Activated CD8-positive, alpha-beta memory T cell treated with anti-CD3 and anti-CD28 coated beads for 1 hour (primary cell): Measurements from ENCODE around the gene DPP6.

Experiments used
- DNase-seq, 2 donors: peaks; one replicate each; pipeline ENCODE4 v3.0.0-alpha.2; 2020; ENCODE audit warnings: low read depth in 1 of 2; ENCODE audit errors: extremely low read depth in 1 of 2

The DPP6 gene

DNA sequence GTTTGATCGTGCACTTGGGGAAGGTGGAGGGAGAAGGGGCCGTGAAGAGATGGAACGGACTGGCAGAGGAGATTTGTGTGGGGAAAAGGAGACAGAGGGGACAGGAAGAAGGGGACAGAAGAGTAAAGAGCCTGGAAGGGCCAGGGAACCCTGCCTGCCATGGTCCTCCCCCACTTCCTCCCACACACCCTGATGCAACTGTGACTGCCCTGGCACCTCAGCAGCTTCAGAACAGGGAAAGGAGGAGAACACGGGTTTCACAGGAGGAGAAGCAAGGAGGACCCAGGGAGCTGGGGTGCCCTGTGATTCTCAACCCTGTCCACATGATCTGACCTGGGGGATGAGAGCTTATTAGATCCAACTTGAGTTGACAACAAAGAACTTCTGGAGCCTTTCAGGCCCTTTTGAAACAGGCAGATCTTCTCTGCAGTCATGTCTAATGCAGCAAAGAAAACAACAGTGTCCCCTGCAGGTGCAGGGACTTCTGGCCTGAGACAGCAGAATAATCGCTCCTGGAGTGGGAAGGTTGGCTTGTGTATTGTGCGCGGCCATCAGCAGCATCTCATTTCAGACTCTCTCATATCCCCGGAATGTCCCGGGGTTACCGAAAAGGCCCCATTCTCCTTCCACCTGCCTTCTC lies 529.2 kb downstream of the DPP6 start:
- DNase-seq: no peak

DNA sequence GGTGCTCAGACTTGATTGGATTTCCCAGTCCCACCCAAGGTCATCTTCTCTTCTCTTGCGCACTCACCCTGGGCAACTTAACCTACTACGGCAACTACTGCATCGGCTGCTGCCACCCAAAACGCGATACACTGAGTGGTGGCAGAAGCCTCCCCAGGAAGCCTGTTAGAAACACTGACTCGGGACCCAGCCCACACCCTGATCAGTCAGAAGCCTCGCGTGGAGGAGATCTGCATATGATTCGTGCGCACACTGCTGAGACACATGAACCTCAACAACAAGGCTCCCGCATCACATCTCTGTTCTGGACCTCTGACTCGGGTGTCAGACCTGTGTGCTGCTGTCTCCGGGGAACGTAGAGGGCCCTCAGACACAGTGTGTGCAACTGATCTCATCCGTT lies 531.3 kb downstream of the DPP6 start:
- DNase-seq: no peak

- no peak for DNase-seq
Observed at GRCh38 chr7:154584352-154585252, 532.4 kb downstream of the DPP6 start.

GRCh38 chr7:154587792-154588191 lies 535.6 kb downstream of the DPP6 start:
- no peak for DNase-seq

- no peak for DNase-seq
Observed at GRCh38 chr7:154591544-154591943, 539.3 kb downstream of the DPP6 start.

GRCh38 chr7:154592388-154592787 lies 540.2 kb downstream of the DPP6 start:
- DNase-seq: no peak

GRCh38 chr7:154598396-154598795 lies 546.2 kb downstream of the DPP6 start:
- no peak for DNase-seq

- no peak for DNase-seq
Observed at GRCh38 chr7:154598864-154599263, 546.7 kb downstream of the DPP6 start.

DNA sequence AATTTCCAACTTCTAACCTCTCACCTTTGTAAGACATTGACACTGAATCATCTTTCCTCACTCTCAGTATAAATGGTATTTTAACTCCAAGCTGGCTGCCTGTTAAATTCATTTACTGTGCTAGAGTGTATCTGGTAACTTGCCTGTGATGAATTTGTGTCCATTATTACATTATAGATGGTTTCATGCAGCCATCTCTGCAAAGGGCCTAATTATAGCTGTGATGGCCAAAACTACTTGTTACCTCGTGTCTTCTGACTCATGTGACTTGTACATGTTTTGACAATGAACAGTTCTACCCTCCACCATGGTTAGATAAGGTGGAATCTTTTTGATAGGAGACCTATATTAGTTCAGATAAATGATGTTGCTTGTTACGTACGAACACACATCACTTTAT lies 558.7 kb downstream of the DPP6 start:
- DNase-seq: no peak

- no peak for DNase-seq
Observed at GRCh38 chr7:154613811-154614210, 561.6 kb downstream of the DPP6 start.

DNA sequence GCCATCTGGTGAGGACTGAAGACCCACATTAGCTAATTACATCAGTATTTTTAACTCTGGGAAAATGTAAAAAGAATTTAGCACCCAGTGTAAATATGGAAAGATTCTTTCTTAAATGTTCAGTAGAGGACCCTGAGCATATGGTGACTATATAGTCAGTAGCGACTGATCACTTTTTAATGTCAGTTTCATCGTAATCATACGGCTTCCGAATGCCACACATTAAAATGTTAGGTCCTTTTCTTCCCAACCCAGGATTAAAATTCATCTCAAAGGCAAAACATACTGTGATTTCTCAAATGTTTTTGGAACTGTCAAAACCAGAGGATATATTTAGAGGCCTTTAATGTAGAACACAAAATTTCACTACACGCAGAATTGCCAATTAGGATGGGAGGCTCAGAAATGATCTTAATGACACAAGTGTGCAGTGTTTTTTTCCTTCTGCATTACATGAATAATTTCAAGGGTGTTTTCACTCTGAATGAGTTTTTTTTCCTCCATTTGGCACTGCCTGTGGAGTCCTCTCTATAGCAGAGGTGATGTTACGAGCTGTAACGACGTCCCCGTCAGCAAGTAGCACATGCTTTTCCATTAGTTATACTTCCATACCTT lies 568.0 kb downstream of the DPP6 start:
- no peak for DNase-seq

DNA sequence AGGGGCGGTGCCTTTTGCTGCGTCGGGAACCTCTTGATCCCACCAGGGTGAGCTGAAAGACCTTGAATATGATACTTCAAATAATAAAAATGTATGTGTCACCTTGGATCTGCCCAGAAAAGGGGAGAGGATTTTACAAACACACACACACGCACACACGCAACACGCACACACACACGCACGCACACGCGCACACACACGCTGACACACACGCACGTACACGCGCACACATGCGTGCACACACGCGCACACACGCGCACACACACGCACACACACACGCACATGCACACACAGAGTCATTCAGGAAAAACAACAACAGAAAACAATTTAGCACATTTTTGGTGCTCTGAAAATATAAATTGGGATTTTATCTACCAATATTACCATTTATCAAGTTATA lies 571.2 kb downstream of the DPP6 start:
- DNase-seq: no peak

GRCh38 chr7:154627646-154628290 lies 575.6 kb downstream of the DPP6 start:
- no peak for DNase-seq

DNA sequence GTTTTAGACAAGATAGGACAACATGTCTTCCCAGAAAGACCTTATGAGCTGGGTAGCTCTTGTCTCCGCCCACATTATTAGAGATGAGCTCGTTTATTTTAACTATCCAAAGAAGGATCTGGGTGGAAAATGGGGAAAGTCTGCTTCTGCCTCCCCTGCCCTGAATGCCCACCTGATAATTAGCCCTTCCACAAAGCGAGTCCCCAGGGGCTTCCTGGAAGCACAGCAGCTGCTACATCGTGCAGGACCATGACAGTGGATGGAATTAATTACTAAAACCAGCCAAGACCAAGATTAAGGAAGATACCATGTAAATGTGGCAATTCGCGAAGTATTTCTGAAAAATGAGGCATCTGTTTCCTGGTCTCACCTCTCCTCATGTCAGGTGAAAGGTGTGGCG lies 576.4 kb downstream of the DPP6 start:
- DNase-seq: no peak

DNA sequence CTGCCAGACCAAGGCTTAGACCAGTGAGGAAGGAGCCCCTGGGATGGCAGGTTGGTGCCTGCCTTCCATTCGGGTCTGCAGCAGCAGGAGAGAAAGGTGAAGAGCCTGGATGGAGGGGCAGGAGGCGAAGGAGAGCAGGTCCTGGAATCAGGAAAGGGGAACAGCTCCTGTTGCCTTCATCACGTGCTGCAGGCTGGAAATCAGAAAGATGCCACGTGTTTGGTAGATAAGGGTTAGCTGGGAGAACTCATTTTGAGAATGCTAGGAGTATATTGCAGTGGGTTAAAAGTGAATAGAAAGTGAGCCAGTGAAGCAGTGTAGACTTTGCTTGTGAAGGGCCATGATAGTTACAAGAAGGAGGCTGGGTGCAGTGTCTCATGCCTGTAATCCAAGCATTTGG lies 579.0 kb downstream of the DPP6 start:
- DNase-seq: no peak

DNA sequence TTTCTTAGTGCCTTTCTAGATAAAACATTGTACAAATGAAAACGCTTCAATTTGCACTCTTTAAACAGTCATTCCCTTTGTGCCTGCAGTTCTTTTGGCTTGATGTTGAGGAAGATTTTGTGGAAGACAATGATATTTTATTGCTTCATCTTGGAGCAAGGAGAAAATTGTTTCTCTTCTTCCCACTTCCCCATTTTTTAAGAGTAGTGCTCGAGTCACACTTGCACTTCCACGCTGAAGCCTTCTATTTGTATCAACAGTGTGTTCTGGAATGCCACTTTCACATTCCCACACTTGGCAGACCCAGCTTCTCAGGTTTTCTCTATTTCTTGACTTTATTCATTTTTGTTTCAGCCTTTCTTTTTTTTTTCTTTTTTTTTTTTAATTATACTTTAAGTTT lies 581.4 kb downstream of the DPP6 start:
- no peak for DNase-seq

DNA sequence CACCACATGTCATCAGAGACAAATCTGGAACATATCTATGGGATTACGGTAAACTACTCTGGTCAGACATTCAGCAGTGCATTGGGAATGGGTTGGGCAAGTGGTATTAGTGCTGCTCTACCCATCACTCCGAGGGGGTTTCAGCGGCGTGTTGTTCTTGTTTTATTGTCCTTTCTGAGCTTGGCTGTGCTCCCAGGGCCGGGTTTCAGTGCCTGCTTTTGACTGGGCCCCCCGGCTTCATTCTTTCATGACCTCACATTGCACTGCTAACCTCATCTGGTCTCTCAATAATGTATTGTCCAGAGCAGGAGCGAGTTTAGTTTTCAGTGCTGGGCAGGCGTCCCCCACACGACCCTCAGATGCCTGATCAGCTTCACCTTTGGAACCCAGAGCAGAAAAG lies 586.1 kb downstream of the DPP6 start:
- DNase-seq: no peak

- no peak for DNase-seq
Observed at GRCh38 chr7:154640266-154640865, 588.2 kb downstream of the DPP6 start.

- DNase-seq: no peak
Observed at GRCh38 chr7:154640917-154641316, 588.7 kb downstream of the DPP6 start.

- DNase-seq: no peak
Observed at GRCh38 chr7:154644366-154644765, 592.2 kb downstream of the DPP6 start.
